Lung (tissue), 12 donors: ENCODE data around the gene NIPBL. TPM values are rescaled to one million over a fixed set of nuclear protein-coding genes. Genes with fewer than 3 reads are reported as not detected.

Experiments used
- ATAC-seq: fragments of 200-7000 bp; cut with Tn5 transposase; one replicate; pipeline ENCODE4 v1.9.1; 2020; ENCODE audit warnings: moderate number of reproducible peaks; ENCODE audit not compliant: insufficient read depth, low FRiP score
- DNase-seq, 3 donors: peaks; one replicate each; pipeline ENCODE4 v3.0.0-alpha.2; 2013 to 2017
- H3K27ac ChIP-seq, 2 donors: one replicate each; pipeline ENCODE4 v1.5.1; 2013; ENCODE audit warnings: mild to moderate bottlenecking in 2 of 2, moderate library complexity in 2 of 2, control low read depth in 1 of 2, inconsistent platforms in 1 of 2, low read depth in 1 of 2, low read length in 1 of 2
- H3K27me3 ChIP-seq, 3 donors: one replicate each; pipeline ENCODE4 v1.5.1; 2013; ENCODE audit warnings: low read length in 2 of 3; ENCODE audit not compliant: control insufficient read depth in 3 of 3, insufficient read depth in 3 of 3
- H3K36me3 ChIP-seq, 4 donors: one replicate each; pipeline ENCODE4 v1.5.1; 2013; ENCODE audit warnings: low read length in 4 of 4, mild to moderate bottlenecking in 1 of 4, moderate library complexity in 1 of 4; ENCODE audit not compliant: control insufficient read depth in 4 of 4, insufficient read depth in 4 of 4
- H3K4me1 ChIP-seq, 5 donors: one replicate each; pipeline ENCODE4 v1.5.1; 2013; ENCODE audit warnings: low read length in 5 of 5, mild to moderate bottlenecking in 2 of 5, moderate library complexity in 1 of 5; ENCODE audit not compliant: control insufficient read depth in 5 of 5, insufficient read depth in 5 of 5
- H3K4me3 ChIP-seq: one replicate; pipeline ENCODE4 v1.5.1; 2013; ENCODE audit warnings: mild to moderate bottlenecking, control low read depth, moderate library complexity
- H3K9ac ChIP-seq, 2 donors: one replicate each; pipeline ENCODE4 v1.5.1; 2013; ENCODE audit warnings: low read length in 2 of 2, control low read depth in 1 of 2; ENCODE audit not compliant: insufficient read depth in 1 of 2
- H3K9me3 ChIP-seq, 4 donors: one replicate each; pipeline ENCODE4 v1.5.1; 2013; ENCODE audit warnings: low read length in 3 of 4, mild to moderate bottlenecking in 1 of 4, moderate library complexity in 1 of 4; ENCODE audit not compliant: control insufficient read depth in 4 of 4, insufficient read depth in 3 of 4
- CTCF ChIP-seq: IDR thresholded peaks from 2 replicates; pipeline ENCODE4 v1.5.1; 2012; ENCODE audit warnings: mild to moderate bottlenecking; ENCODE audit errors: control extremely low read depth, extremely low read depth
- WGBS, 2 donors: extraction: QIAGEN DNeasy Blood & Tissue Kit; methylation state at CpG; one replicate each; pipeline ENCODE4 v1.1.7; 2013; 5-methylcytosine and 5-hydroxymethylcytosine counted together
- polyA plus RNA-seq, 2 donors: library from polyadenylated mRNA; stranded (reverse); fragments of 200-250 nt; gene quantifications; one replicate each; pipeline ENCODE4 v1.2.1, GENCODE V29; 2013
- total RNA-seq, 2 donors: library from RNA; depleted of rRNA in 1 of 2; stranded (reverse); fragments of >200 nt in 1 of 2; gene quantifications; one replicate each; pipeline ENCODE4 v1.2.1, GENCODE V29; 2014 to 2021
- donor health status: control.
- donor health status: control.
- donor health status: Bipolar disorder and iron deficiency.
- donor health status: healthy.
- donor health status: DM: yes; HTN: yes; CAD: no.

The NIPBL gene
- total and polyA plus RNA-seq, 4 donors = 13.7 to 124 (median 32.4) TPM

GRCh38 chr5:36944607-36945225, 68.1 kb downstream of the NIPBL start:
- 69 to 70% methylated on average over 4 of the region's 4 CpGs for WGBS, 2 donors

GRCh38 chr5:36945687-36946086, 69.1 kb downstream of the NIPBL start:
- H3K27me3 ChIP-seq = no peaks in the 10 kb centered on the region
- H3K9ac ChIP-seq = no peak overlapping the region
- H3K9me3 ChIP-seq = no peaks in the 10 kb centered on the region
- DNase-seq (no peak), ATAC-seq (no peak)
- no peak overlapping the region for H3K4me3 ChIP-seq
- no peak overlapping the region for H3K27ac ChIP-seq
- TF ChIP-seq CTCF = no peak
- H3K36me3 ChIP-seq = no peaks in the 10 kb centered on the region
- peaks cover 0 to 8% (median 0%) of the 10 kb centered on the region in 5 donors for H3K4me1 ChIP-seq

More at GRCh38 chr5:36944607-36945225, 68.1 kb downstream of the NIPBL start:
- Histone ChIP-seq H3K9ac (no peak overlapping the region), H3K27ac (no peak overlapping the region), H3K36me3 (no peaks in the 10 kb centered on the region), H3K9me3 (no peaks in the 10 kb centered on the region), H3K4me3 (no peak overlapping the region), H3K4me1 (peaks cover 0 to 8% (median 0%) of the 10 kb centered on the region in 5 donors), H3K27me3 (no peaks in the 10 kb centered on the region)
- TF ChIP-seq CTCF = peak; percentile 15
- ATAC-seq (no peak), DNase-seq (peak in 2 of 3 donors; percentile 74 to 78)

GRCh38 chr5:36946101-36946500, 69.5 kb downstream of the NIPBL start:
- TF ChIP-seq CTCF = no peak
- H3K27ac ChIP-seq = no peak overlapping the region
- no peaks in the 10 kb centered on the region for H3K9me3 ChIP-seq
- no peaks in the 10 kb centered on the region for H3K36me3 ChIP-seq
- H3K27me3 ChIP-seq = no peaks in the 10 kb centered on the region
- DNase-seq = no peak
- H3K9ac ChIP-seq = no peak overlapping the region
- H3K4me1 ChIP-seq = peaks cover 0 to 12% (median 0%) of the 10 kb centered on the region in 5 donors
- ATAC-seq = no peak
- H3K4me3 ChIP-seq = no peak overlapping the region

GRCh38 chr5:36948041-36948440, 71.5 kb downstream of the NIPBL start:
- H3K27me3 ChIP-seq = no peaks in the 10 kb centered on the region
- peaks cover 0 to 18% (median 0%) of the 10 kb centered on the region in 5 donors for H3K4me1 ChIP-seq
- no peaks in the 10 kb centered on the region for H3K36me3 ChIP-seq
- no peak overlapping the region for H3K4me3 ChIP-seq
- H3K27ac ChIP-seq = no peak overlapping the region
- H3K9ac ChIP-seq = no peak overlapping the region
- DNase-seq (peak in 2 of 3 donors; percentile 5 to 20), ATAC-seq (no peak)
- no peak for TF ChIP-seq CTCF
- H3K9me3 ChIP-seq = no peaks in the 10 kb centered on the region
